ENCODE results near the gene TMEM117. TPM values are rescaled to one million over a fixed set of nuclear protein-coding genes. Genes with fewer than 3 reads are reported as not detected.

TMEM117 gene
- total and polyA plus RNA-seq, 10 of the 15 experiments (the other 5 are each of a cell fraction or from before 2014, with no cell fraction given): 3.1 to 8.2 (median 6.1) TPM

DNA sequence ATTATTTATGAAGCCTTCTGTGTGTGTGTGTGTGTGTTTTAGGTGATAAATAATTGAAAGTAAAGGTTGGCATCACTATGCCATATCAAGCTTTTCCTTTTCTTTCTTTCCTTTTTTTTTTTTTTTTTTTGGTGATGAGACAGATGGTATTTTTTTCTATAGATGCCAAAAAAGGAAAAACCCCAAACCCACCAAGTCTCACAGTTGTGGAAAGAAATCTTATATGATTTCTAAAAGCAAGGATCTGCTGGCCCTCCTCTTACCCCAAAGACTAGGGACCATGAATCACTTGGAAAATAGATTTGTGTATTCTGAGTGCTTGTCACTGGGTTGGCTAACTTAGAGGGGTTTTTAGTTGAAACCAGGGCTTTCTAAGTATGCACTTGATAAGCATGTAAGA, 181.3 kb downstream of the TMEM117 start (continued):
- TF ChIP-seq NFYA (IDR thresholded peaks at IDR 0.05; ENCODE audit: borderline replicate concordance, low read depth, low read length) (no peak), CHD2 (IDR thresholded peaks at IDR 0.05; ENCODE audit: borderline replicate concordance, low read depth, low read length) (no peak), NFXL1 (IDR thresholded peaks at IDR 0.05; ENCODE audit: borderline replicate concordance) (no peak), REST (IDR thresholded peaks at IDR 0.05; ENCODE audit: low read depth, low read length) (no peak)
- TF ChIP-seq, protein P1, sequence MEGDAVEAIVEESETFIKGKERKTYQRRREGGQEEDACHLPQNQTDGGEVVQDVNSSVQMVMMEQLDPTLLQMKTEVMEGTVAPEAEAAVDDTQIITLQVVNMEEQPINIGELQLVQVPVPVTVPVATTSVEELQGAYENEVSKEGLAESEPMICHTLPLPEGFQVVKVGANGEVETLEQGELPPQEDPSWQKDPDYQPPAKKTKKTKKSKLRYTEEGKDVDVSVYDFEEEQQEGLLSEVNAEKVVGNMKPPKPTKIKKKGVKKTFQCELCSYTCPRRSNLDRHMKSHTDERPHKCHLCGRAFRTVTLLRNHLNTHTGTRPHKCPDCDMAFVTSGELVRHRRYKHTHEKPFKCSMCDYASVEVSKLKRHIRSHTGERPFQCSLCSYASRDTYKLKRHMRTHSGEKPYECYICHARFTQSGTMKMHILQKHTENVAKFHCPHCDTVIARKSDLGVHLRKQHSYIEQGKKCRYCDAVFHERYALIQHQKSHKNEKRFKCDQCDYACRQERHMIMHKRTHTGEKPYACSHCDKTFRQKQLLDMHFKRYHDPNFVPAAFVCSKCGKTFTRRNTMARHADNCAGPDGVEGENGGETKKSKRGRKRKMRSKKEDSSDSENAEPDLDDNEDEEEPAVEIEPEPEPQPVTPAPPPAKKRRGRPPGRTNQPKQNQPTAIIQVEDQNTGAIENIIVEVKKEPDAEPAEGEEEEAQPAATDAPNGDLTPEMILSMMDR (IDR thresholded peaks at IDR 0.05 in 2 of 3, conservative IDR thresholded peaks at IDR 0.05 in 1 of 3; ENCODE audit: control insufficient read depth in 2 of 3, extremely low read depth in 1 of 3, insufficient read depth in 1 of 3, low read depth in 3 of 3, low read length in 3 of 3): no peak

- Histone ChIP-seq H3K36me3 (ENCODE audit: control insufficient read depth in 2 of 2, insufficient read depth in 2 of 2, low read length in 1 of 2) (no peaks in the 10 kb centered on the region), H2AFZ (ENCODE audit: control insufficient read depth, low read depth, low read length) (no peak overlapping the region), H3K4me1 (ENCODE audit: control insufficient read depth, insufficient read depth, low read length) (peaks cover 6% of the 10 kb centered on the region), H3K9ac (ENCODE audit: control insufficient read depth, insufficient read depth, low read length) (no peak overlapping the region), H3K9me3 (replicated peaks; ENCODE audit: control insufficient read depth, insufficient read depth, low read length) (no peaks in the 10 kb centered on the region; the same call in 2 of the 3 replicates), H3K27ac (ENCODE audit: control insufficient read depth, insufficient read depth) (no peak overlapping the region), H3K4me2 (ENCODE audit: control insufficient read depth, insufficient read depth) (no peak overlapping the region), H4K20me1 (ENCODE audit: control insufficient read depth, insufficient read depth) (no peaks in the 10 kb centered on the region), H3K79me2 (ENCODE audit: control insufficient read depth, insufficient read depth, low read length) (no peaks in the 10 kb centered on the region), H3K4me3 (no peak overlapping the region), H3K27me3 (replicated peaks in 1 of 2; ENCODE audit: control insufficient read depth in 2 of 2, insufficient read depth in 2 of 2, low read length in 1 of 2) (no peaks in the 10 kb centered on the region)
- in situ Hi-C loops (cut with MboI) (no loop called here), intact Hi-C loops (cut with micrococcal nuclease; ENCODE audit: unreplicated experiment) (loop anchor here (5.0 to 10.0 kb wide), 4 partner anchors 62 to 928 kb away; no protein-coding TSS in a partner anchor)
- FAIRE-seq (no peak), ATAC-seq (no peak), DNase-seq (ENCODE audit: low read depth, low spot score) (no peak)
- no TSS peak for BruUV-seq (replicated peaks)
- RAD21 ChIA-PET (ENCODE audit: unreplicated experiment): no interaction called here
- WGBS (ENCODE audit: insufficient coverage, insufficient replicate concordance, low lambda C conversion rate, missing lambda C conversion rate): 80% methylated on average over 2 of the region's 2 CpGs
- POLR2A ChIA-PET: no interaction called here
- CTCF ChIA-PET: interaction anchor here (1.0 kb wide), 1 partner anchor 19 kb away, joined by 3 read pairs; no protein-coding TSS in a partner anchor
- SMC1A ChIA-PET (ENCODE audit: uncharacterized antibody, unreplicated experiment): no interaction called here
- TF ChIP-seq TBL1XR1 (IDR thresholded peaks at IDR 0.05; ENCODE audit: low read depth, low read length): no peak
- TF ChIP-seq EGR1 (IDR thresholded peaks at IDR 0.05; ENCODE audit: borderline replicate concordance in 1 of 2, low read depth in 2 of 2, low read length in 2 of 2): no peak
- TF ChIP-seq MEF2B (IDR thresholded peaks at IDR 0.05; ENCODE audit: partially characterized antibody, poor library complexity, severe bottlenecking): no peak
- no peak for TF ChIP-seq KAT2A (conservative IDR thresholded peaks at IDR 0.05; ENCODE audit: control insufficient read depth, low read depth, low read length)
- TF ChIP-seq CBFB (IDR thresholded peaks at IDR 0.05; ENCODE audit: low read depth): no peak
- no peak for TF ChIP-seq TCF7 (IDR thresholded peaks at IDR 0.05; ENCODE audit: borderline replicate concordance)
- TF ChIP-seq BCL11A (IDR thresholded peaks at IDR 0.05; ENCODE audit: low read depth, low read length): no peak
- no peak for TF ChIP-seq EED (IDR thresholded peaks at IDR 0.05; ENCODE audit: low read depth)
- no peak for TF ChIP-seq HDGF (IDR thresholded peaks at IDR 0.05)
- no peak for TF ChIP-seq YBX1 (IDR thresholded peaks at IDR 0.05)
- no peak for TF ChIP-seq POU2F2 (IDR thresholded peaks at IDR 0.05; ENCODE audit: borderline replicate concordance, low read depth, low read length)
- no peak for TF ChIP-seq NFYB (IDR thresholded peaks at IDR 0.05; ENCODE audit: insufficient read depth, low read depth, low read length)
Measured at GRCh38 chr12:44019118-44019517, 183.2 kb downstream of the TMEM117 start.
